Dendritic cell treated with granulocyte-macrophage colony-stimulating factor and Interleukin-4, amounts not matched to agents 40 ng/mL and 50 ng/mL, for 4 days (primary cell): ENCODE results near the gene SLC6A18.

Experiments
- H3K27ac Mint-ChIP-seq: one replicate; pipeline ENCODE4 v1.8.0; 2022; ENCODE audit warnings: mild to moderate bottlenecking, mixed read lengths
- H3K27me3 Mint-ChIP-seq: one replicate; pipeline ENCODE4 v1.8.0; 2022; ENCODE audit warnings: mild to moderate bottlenecking, mixed read lengths
- H3K36me3 Mint-ChIP-seq: one replicate; pipeline ENCODE4 v1.8.0; 2022; ENCODE audit warnings: low read depth, mixed read lengths
- H3K4me1 Mint-ChIP-seq: one replicate; pipeline ENCODE4 v1.8.0; 2022; ENCODE audit warnings: low read depth, mixed read lengths
- H3K4me3 Mint-ChIP-seq: one replicate; pipeline ENCODE4 v1.8.0; 2022; ENCODE audit warnings: mild to moderate bottlenecking, moderate library complexity, mixed read lengths
- H3K9me3 Mint-ChIP-seq: one replicate; pipeline ENCODE4 v1.8.0; 2022; ENCODE audit warnings: mixed read lengths
- intact Hi-C: fragments of 100-400 bp; cut with micrococcal nuclease; formaldehyde crosslinking; loops from one replicate; pipeline ENCODE4 v1.15.0; 2022

The SLC6A18 gene

DNA sequence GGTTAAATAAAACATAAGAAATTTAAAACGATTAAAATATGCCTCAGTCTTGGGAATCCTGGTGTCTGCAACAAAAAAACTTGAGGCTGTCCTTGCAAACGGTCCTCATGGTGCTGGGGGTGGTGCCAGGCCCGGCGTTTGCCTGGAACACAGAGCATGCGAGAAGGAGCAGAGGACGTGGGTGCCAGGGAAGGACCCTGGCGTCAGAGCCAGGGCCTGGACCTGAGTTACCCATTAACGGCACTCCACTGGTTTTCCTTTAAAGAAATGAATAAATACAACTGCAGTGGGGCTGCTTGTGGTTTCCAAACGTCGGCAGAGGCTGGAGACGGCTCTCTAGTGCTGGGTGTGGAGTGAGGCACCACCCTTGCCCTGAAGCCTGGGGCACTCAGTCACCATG, at the start of gene SLC6A18:
Gene SLC6A18, plus strand, starts transcription at position 301 of the 400 bp plus-strand sequence. Its CDS starts 97 bp downstream, at position 398.
- H3K4me1 Mint-ChIP-seq: no peaks in the 10 kb centered on the region
- H3K4me3 Mint-ChIP-seq: no peak within 1 kb of the TSS
- H3K27me3 Mint-ChIP-seq: peaks cover 14% of the 10 kb centered on the region
- no peaks in the 10 kb centered on the region for H3K9me3 Mint-ChIP-seq
- H3K36me3 Mint-ChIP-seq: no peaks in the 10 kb centered on the region
- no peak within 1 kb of the TSS for H3K27ac Mint-ChIP-seq
- intact Hi-C loops: no loop called here

GRCh38 chr5:1175801-1176472, 49.2 kb upstream of the SLC6A18 start:
- no peaks in the 10 kb centered on the region for H3K4me1 Mint-ChIP-seq
- intact Hi-C loops: loop anchor here (2.0 kb wide), 1 partner anchor 253 kb away; no protein-coding TSS in a partner anchor

GRCh38 chr5:1176473-1177391, 48.4 kb upstream of the SLC6A18 start:
- Mint-ChIP-seq H3K4me3 (no peak overlapping the region), H3K36me3 (no peaks in the 10 kb centered on the region), H3K9me3 (no peaks in the 10 kb centered on the region), H3K4me1 (no peaks in the 10 kb centered on the region), H3K27ac (no peak overlapping the region), H3K27me3 (peaks cover 12% of the 10 kb centered on the region)
- intact Hi-C loops: no loop called here

More at GRCh38 chr5:1175801-1176472, 49.2 kb upstream of the SLC6A18 start:
- Mint-ChIP-seq H3K9me3 (no peaks in the 10 kb centered on the region), H3K4me3 (no peak overlapping the region), H3K36me3 (no peaks in the 10 kb centered on the region), H3K27ac (no peak overlapping the region), H3K27me3 (peaks cover 15% of the 10 kb centered on the region)

- intact Hi-C loops: no loop called here
- Mint-ChIP-seq H3K27ac (no peak overlapping the region), H3K4me3 (no peak overlapping the region), H3K36me3 (no peaks in the 10 kb centered on the region), H3K4me1 (no peaks in the 10 kb centered on the region), H3K9me3 (no peaks in the 10 kb centered on the region), H3K27me3 (peaks cover 10% of the 10 kb centered on the region)
Measured at GRCh38 chr5:1177826-1178528, 47.2 kb upstream of the SLC6A18 start.

GRCh38 chr5:1178529-1179382, 46.4 kb upstream of the SLC6A18 start:
- no peak overlapping the region for H3K4me3 Mint-ChIP-seq
- H3K36me3 Mint-ChIP-seq: no peaks in the 10 kb centered on the region
- no peaks in the 10 kb centered on the region for H3K4me1 Mint-ChIP-seq
- H3K9me3 Mint-ChIP-seq: no peaks in the 10 kb centered on the region
- peaks cover 7% of the 10 kb centered on the region for H3K27me3 Mint-ChIP-seq
- H3K27ac Mint-ChIP-seq: no peak overlapping the region
- intact Hi-C loops: no loop called here

- H3K9me3 Mint-ChIP-seq: no peaks in the 10 kb centered on the region
- peaks cover 5% of the 10 kb centered on the region for H3K27me3 Mint-ChIP-seq
- H3K4me3 Mint-ChIP-seq: no peak overlapping the region
- intact Hi-C loops: no loop called here
- H3K36me3 Mint-ChIP-seq: no peaks in the 10 kb centered on the region
- no peak overlapping the region for H3K27ac Mint-ChIP-seq
- no peaks in the 10 kb centered on the region for H3K4me1 Mint-ChIP-seq
Measured at GRCh38 chr5:1179383-1179715, 45.8 kb upstream of the SLC6A18 start.

DNA sequence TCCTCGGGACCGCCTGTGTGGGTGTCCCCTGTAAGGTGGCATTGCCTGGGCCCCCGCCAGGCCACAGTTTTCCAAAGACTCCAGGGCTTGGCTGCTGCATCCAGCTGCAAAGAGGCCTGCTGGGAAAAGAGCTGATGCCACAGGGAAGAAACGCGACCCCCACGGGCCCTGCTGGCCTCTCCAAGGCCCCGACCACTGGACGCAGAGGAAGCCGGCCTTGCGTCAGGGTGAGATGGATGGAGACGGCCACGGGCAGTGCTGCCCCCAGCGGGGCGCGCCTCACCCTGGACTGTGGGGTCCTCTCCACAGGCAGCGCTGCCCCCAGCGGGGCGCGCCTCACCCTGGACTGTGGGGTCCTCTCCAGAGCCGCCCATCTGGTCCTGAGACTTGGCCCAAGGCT, 45.1 kb upstream of the SLC6A18 start:
- no peak overlapping the region for H3K27ac Mint-ChIP-seq
- intact Hi-C loops: no loop called here
- H3K4me1 Mint-ChIP-seq: no peaks in the 10 kb centered on the region
- no peaks in the 10 kb centered on the region for H3K9me3 Mint-ChIP-seq
- no peaks in the 10 kb centered on the region for H3K27me3 Mint-ChIP-seq
- H3K4me3 Mint-ChIP-seq: no peak overlapping the region
- no peaks in the 10 kb centered on the region for H3K36me3 Mint-ChIP-seq

DNA sequence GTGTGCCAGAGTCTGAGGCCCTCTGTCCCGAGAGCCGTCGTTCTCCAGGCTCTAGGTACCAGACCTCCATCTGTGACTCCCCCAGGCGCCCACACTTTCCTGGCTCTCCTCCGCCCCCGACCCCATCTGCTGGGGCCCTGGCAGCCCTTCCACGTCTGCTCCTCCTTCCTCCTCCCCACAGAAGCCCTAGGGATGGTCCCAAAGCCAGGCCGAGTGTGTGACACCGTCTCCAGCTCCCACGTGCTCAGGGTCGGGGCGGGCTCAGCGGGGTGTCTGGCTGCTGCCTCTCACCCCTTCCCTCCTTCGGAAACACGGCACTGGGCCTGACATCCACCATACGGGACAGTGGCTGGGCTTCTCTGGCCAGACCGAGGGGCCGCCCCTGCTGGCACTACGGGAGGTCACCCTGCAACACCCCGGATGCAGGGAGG, 44.3 kb upstream of the SLC6A18 start:
- intact Hi-C loops: no loop called here
- H3K9me3 Mint-ChIP-seq: no peaks in the 10 kb centered on the region
- H3K36me3 Mint-ChIP-seq: no peaks in the 10 kb centered on the region
- no peak overlapping the region for H3K4me3 Mint-ChIP-seq
- H3K27ac Mint-ChIP-seq: no peak overlapping the region
- H3K27me3 Mint-ChIP-seq: no peaks in the 10 kb centered on the region
- H3K4me1 Mint-ChIP-seq: no peaks in the 10 kb centered on the region

DNA sequence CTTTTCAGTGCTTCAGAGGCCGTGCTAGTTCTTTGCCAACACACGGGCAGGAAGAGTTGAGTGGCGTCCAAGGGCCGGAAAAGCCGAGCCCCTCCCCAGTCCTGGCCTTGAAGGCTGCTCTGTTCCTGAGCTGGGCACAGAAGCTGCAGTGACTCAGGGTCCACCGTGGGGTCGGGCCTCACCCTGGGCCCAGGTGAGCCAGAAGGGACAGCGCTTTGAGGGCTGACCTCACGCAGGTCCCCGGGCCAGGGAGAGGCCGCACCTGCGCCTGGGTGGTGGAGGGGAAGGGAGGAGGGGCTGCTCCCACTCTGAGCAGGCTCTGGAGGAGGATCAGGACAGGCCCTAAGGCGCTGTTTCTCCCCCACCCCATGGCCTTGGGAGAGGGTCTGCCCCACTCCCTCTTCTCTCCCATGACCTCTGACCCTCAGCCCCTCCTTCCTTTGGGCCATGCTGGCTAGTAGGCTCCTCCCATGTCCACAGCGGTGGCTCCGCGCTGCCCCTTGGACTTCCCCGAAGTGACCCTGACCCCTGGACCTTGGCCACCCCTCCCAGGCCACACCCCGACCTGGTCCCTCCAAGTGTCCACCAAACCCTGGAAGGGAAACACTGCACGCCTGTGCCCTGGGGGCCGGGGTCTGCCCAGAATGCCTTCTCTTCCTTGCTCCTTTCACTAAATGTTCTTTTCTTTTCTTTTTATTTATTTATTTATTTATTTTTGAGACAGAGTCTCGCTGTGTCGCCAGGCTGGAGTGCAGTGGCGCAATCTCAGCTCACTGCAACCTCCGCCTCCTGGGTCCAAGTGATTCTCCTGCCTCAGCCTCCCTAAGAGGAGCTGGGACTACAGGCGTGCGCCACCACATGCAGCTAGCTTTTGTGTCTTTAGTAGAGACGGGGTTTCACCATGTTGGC, 43.5 kb upstream of the SLC6A18 start:
- H3K36me3 Mint-ChIP-seq: no peaks in the 10 kb centered on the region
- no peaks in the 10 kb centered on the region for H3K27me3 Mint-ChIP-seq
- H3K4me1 Mint-ChIP-seq: no peaks in the 10 kb centered on the region
- no peak overlapping the region for H3K4me3 Mint-ChIP-seq
- H3K27ac Mint-ChIP-seq: no peak overlapping the region
- intact Hi-C loops: no loop called here
- H3K9me3 Mint-ChIP-seq: no peaks in the 10 kb centered on the region

DNA sequence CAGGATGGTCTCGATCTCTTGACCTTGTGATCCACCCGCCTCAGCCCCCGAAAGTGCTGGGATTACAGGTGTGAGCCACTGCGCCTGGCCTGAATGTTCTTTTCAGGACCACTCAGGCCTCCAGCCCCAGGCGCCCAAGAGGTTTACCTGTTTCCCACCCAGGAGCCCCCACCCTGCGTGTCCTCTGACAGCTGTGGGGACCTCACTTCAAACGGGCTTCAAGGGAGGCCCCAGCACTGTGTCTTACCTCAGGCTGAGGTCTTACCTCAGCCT, 42.9 kb upstream of the SLC6A18 start:
- Mint-ChIP-seq H3K27ac (no peak overlapping the region), H3K4me3 (no peak overlapping the region), H3K9me3 (no peaks in the 10 kb centered on the region), H3K4me1 (no peaks in the 10 kb centered on the region), H3K36me3 (no peaks in the 10 kb centered on the region), H3K27me3 (no peaks in the 10 kb centered on the region)
- intact Hi-C loops: no loop called here

DNA sequence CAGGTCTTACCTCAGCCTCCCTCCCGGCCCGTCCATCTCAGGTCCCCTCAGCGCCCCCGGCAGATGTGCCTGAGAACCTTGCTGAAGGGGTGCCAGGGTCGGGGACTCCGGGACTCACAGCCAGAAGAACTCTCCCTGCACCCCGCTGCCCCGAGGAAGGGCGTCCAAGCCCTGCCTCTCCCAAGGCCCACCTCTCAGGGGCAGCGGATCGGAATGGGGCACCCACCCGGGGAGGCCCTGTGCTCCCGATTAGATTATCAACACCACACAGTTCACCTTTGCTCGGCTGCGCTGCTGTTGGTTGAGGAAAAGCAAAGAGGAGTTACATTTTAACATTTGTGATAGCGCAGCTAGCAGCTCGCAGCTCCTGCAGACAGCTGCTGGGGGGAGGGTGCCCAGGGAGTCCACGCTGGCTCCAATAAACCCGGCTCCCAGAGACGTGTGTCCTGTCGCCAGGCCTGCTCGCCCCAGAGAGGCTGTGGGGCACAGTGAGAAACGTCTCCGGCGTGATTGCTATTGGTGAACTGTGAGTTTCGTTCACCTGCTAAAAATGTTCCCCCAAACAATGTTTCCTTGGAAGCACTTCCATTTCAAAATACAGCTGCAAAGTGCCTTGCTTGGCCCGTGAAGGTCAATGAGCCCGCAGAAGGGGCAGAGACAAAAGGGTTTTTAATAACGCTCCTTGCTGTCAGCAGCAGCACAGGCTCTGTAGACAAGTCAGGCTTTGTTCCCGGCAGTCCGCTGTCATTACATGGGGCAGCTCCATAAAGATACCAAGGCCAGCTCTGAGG, 42.4 kb upstream of the SLC6A18 start:
- Mint-ChIP-seq H3K36me3 (no peaks in the 10 kb centered on the region), H3K4me3 (no peak overlapping the region), H3K4me1 (no peaks in the 10 kb centered on the region), H3K27ac (no peak overlapping the region), H3K27me3 (no peaks in the 10 kb centered on the region), H3K9me3 (no peaks in the 10 kb centered on the region)
- intact Hi-C loops: no loop called here

DNA sequence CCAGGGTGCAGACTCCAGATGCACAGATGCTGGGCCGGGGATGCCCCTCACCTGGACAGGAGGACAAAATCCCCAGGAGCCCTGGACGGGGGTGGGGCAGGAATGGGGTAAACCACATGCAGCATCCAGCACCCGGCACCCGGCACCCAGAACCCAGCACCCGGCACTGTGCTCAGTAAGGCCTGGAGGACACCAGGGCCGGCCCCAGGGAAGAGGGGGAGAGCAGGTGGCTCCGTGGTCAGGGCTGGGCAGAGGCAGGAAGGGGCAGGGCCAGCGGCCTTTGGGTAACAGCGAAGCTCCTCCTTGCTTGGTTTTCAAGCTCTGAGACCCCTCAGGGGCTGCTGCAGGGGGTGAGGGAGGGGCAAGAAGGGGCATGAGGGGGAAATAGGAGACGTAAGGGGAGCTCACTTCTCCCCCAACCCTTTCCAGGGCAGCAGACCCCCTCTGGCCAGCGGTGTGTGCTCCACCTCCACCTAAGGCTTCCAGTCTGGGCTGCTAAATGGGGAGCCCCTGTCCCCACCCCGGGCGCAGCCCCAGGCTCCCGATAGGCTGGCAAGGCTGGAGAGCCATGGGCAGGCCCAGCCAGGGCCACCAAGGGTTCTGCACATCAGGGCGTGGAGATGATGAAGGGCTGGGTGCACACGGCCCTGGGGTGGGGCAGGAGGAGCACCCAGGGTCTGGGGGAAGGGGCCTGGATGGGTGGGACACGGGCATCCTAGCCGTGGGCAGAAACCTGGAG, 41.6 kb upstream of the SLC6A18 start:
- intact Hi-C loops: no loop called here
- Mint-ChIP-seq H3K36me3 (no peaks in the 10 kb centered on the region), H3K9me3 (no peaks in the 10 kb centered on the region), H3K27me3 (no peaks in the 10 kb centered on the region), H3K4me1 (no peaks in the 10 kb centered on the region), H3K27ac (no peak overlapping the region), H3K4me3 (no peak overlapping the region)
